Kidney (tissue), 14 donors: Measurements from ENCODE around the gene CD8B. TPM values are rescaled to one million over a fixed set of nuclear protein-coding genes. Genes with fewer than 3 reads are reported as not detected.

Experiments
- DNase-seq, 5 donors: peaks; one replicate each; pipeline ENCODE4 v3.0.0-alpha.2; 2013 to 2020
- FAIRE-seq: peaks from 2 replicates; lab custom pipeline; 2012; peaks lifted over from hg19 to GRCh38; lab: Jason Lieb, UNC
- H3K27ac ChIP-seq, 2 donors: one replicate each; pipeline ENCODE4 v1.7.0; 2013; ENCODE audit warnings: low read depth in 2 of 2, low read length in 2 of 2, inconsistent platforms in 1 of 2
- H3K27me3 ChIP-seq: one replicate; pipeline ENCODE4 v1.7.1; 2013; ENCODE audit warnings: low read length, inconsistent platforms; ENCODE audit not compliant: control insufficient read depth, insufficient read depth
- H3K36me3 ChIP-seq, 3 donors: one replicate each; pipeline versions ENCODE4 v1.7.0 to v1.7.1; 2013; ENCODE audit warnings: low read length in 3 of 3, control low read depth in 1 of 3, inconsistent platforms in 1 of 3; ENCODE audit not compliant: insufficient read depth in 3 of 3, control insufficient read depth in 2 of 3
- H3K4me1 ChIP-seq, 3 donors: one replicate each; pipeline versions ENCODE4 v1.7.0 to v1.7.1; 2013; ENCODE audit warnings: low read length in 3 of 3, inconsistent platforms in 1 of 3, low read depth in 1 of 3; ENCODE audit not compliant: control insufficient read depth in 2 of 3, insufficient read depth in 2 of 3
- H3K4me3 ChIP-seq, 3 donors: one replicate each; pipeline versions ENCODE4 v1.7.0 to v1.8.1; 2013; ENCODE audit warnings: low read length in 3 of 3, control low read depth in 1 of 3, inconsistent platforms in 1 of 3
- H3K9ac ChIP-seq, 3 donors: one replicate each; pipeline versions ENCODE4 v1.7.0 to v1.7.1; 2013; ENCODE audit warnings: low read length in 3 of 3, control low read depth in 1 of 3, inconsistent platforms in 1 of 3
- H3K9me3 ChIP-seq, 3 donors: one replicate each; pipeline versions ENCODE4 v1.7.0 to v1.7.1; 2013; ENCODE audit warnings: low read length in 3 of 3, control low read depth in 1 of 3, inconsistent platforms in 1 of 3; ENCODE audit not compliant: control insufficient read depth in 2 of 3, insufficient read depth in 1 of 3
- intact Hi-C: fragments of 100-400 bp; cut with DNase I; formaldehyde crosslinking; loops from one replicate; pipeline ENCODE4 v1.11.1; 2022
- polyA plus RNA-seq: library from polyadenylated mRNA; stranded (reverse); fragments of 350-450 nt; fragmentation: Illumina TruSeq; extraction: RNeasy Lipid Tissue Mini Kit (QIAGEN cat#74804); gene quantifications from one replicate; pipeline ENCODE4 v1.2.3, GENCODE V29; 2014; ENCODE audit warnings: low read depth, low replicate concordance; ENCODE audit not compliant: insufficient read depth
- total RNA-seq: library from RNA; stranded (reverse); fragmentation: NEBNext Ultra II Directional; extraction: Animal tissue kit (Norgen Biotek cat#: 25700); gene quantifications from one replicate; pipeline ENCODE4 v1.2.1, GENCODE V29; 2021
- TF ChIP-seq, protein P1 (sequence below): IDR thresholded peaks from 3 replicates; pipeline ENCODE4 v1.5.1; 2012; ENCODE audit warnings: mild to moderate bottlenecking, moderate library complexity, borderline replicate concordance; ENCODE audit not compliant: insufficient read depth; ENCODE audit errors: extremely low read depth
- donor health status: control.
- donor health status: control.
- donor health status: control.
- donor health status: control.
- donor health status: control.
- donor health status: DM: yes; HTN: yes; CAD: no.
- donor health status: Normal renal cell carcinoma (clear cell type).

CD8B gene
- total and polyA plus RNA-seq, 2 donors from 2014 or later: 2.5 TPM; not detected in 1

DNA sequence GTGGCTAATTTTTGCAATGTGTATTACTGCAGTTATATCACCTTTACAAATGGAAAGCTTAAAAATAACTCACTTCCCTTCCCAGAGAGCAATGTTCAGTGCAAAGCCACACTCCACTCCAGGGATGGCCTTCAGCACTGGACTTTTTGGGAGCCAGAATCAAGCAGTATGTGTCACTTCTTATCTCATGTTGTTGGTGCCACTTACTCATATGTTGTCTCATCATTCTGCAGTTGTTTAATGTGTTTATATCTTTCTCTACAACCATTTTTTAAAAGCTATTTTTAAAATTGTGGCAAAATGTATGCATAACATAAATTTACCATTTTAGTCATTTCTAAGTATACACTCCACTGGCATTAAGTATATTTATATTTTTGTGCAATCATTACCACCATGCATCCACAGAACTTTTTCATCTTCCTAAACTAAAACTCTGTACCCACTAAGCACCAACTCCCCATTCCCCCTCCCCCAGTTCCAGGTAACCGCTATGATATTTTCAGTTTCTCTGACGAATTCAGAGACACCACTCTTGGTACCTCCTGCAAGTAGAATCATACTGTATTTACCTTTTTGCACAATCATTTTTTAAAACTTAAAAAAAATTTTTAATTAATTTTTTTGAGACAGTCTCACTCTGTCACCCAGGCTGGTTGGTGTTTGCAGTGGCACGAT lies 38.9 kb downstream of the CD8B start:
- TF ChIP-seq, protein P1, sequence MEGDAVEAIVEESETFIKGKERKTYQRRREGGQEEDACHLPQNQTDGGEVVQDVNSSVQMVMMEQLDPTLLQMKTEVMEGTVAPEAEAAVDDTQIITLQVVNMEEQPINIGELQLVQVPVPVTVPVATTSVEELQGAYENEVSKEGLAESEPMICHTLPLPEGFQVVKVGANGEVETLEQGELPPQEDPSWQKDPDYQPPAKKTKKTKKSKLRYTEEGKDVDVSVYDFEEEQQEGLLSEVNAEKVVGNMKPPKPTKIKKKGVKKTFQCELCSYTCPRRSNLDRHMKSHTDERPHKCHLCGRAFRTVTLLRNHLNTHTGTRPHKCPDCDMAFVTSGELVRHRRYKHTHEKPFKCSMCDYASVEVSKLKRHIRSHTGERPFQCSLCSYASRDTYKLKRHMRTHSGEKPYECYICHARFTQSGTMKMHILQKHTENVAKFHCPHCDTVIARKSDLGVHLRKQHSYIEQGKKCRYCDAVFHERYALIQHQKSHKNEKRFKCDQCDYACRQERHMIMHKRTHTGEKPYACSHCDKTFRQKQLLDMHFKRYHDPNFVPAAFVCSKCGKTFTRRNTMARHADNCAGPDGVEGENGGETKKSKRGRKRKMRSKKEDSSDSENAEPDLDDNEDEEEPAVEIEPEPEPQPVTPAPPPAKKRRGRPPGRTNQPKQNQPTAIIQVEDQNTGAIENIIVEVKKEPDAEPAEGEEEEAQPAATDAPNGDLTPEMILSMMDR: no peak
- Histone ChIP-seq H3K27ac (no peak overlapping the region), H3K4me3 (no peak overlapping the region), H3K4me1 (no peaks in the 10 kb centered on the region), H3K9me3 (peaks cover 0 to 4% (median 0%) of the 10 kb centered on the region in 3 donors), H3K9ac (no peak overlapping the region), H3K27me3 (no peaks in the 10 kb centered on the region), H3K36me3 (no peaks in the 10 kb centered on the region)
- DNase-seq (no peak), FAIRE-seq (no peak)
- intact Hi-C loops: no loop called here

DNA sequence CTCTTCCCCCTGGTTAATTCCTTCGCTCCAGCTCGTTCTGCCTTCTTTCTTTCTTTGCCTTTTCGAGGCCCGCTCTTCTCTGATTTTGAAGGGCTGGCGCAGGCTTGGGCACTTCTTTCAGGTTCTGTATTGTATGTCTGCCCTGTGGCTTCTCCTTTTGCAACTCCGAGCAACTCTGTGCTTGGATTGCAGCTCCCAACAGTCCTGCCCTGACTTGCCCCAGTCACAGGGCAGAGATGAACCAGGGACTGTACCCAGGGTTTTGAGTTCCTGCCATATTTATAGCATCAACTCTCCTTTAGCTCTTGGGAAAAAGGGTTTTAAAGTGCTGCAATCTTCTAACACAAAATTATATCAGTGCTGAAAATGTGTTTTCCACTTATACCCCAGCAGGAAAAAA lies 39.8 kb downstream of the CD8B start:
- no peak overlapping the region for H3K27ac ChIP-seq
- no peak for DNase-seq
- H3K36me3 ChIP-seq: no peaks in the 10 kb centered on the region
- no peak for FAIRE-seq
- peaks cover 0 to 4% (median 0%) of the 10 kb centered on the region in 3 donors for H3K9me3 ChIP-seq
- intact Hi-C loops: no loop called here
- no peak overlapping the region for H3K4me3 ChIP-seq
- H3K9ac ChIP-seq: no peak overlapping the region
- H3K27me3 ChIP-seq: no peaks in the 10 kb centered on the region
- TF ChIP-seq, protein P1: no peak
- H3K4me1 ChIP-seq: no peaks in the 10 kb centered on the region

DNA sequence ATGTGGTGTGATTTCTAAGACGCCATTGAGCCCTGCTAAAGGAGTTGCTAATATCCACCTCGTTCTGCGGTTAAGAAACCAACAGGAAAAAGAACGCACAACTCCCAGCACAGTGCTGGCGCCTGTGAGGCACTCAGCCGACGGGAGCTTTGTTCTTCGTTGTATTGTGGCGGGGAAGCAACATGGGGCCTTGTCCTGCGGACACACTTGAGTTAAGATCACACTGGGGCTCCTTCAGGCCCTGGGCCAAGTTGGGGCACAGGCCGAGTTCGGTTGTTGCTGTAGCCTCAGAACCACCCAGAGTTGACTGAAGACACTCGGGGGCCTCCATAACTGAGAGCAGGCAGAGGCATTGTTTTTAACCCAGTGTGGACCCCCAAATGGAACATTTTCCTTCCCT lies 40.4 kb downstream of the CD8B start:
- no peak for DNase-seq
- H3K27ac ChIP-seq: no peak overlapping the region
- H3K4me3 ChIP-seq: no peak overlapping the region
- TF ChIP-seq, protein P1: no peak
- no peaks in the 10 kb centered on the region for H3K4me1 ChIP-seq
- no peaks in the 10 kb centered on the region for H3K36me3 ChIP-seq
- H3K9me3 ChIP-seq: peaks cover 0 to 4% (median 0%) of the 10 kb centered on the region in 3 donors
- intact Hi-C loops: no loop called here
- no peak overlapping the region for H3K9ac ChIP-seq
- FAIRE-seq: no peak
- H3K27me3 ChIP-seq: no peaks in the 10 kb centered on the region
